ENCODE measurements around the gene DRC7.
"Not testable (repeated sequence)": the region's sequence is repeated elsewhere in the genome, so short reads cannot be mapped to it uniquely, and the experiment has no call there.

Gene DRC7

GRCh38 chr16:57697896-57698537, 3.4 kb downstream of the DRC7 start:
- DNase-seq: no peak

GRCh38 chr16:57698812-57699405, 4.3 kb downstream of the DRC7 start:
- no peak for DNase-seq

GRCh38 chr16:57699481-57699880, 4.9 kb downstream of the DRC7 start:
- DNase-seq: no peak

GRCh38 chr16:57699899-57700298, 5.3 kb downstream of the DRC7 start:
- no peak for DNase-seq

- no peak for DNase-seq
These were observed 6.4 kb downstream of the DRC7 start for GRCh38 chr16:57700781-57701551.

GRCh38 chr16:57701759-57702371, 7.3 kb downstream of the DRC7 start:
- no peak for DNase-seq

- no peak for DNase-seq
These were observed 8.9 kb downstream of the DRC7 start for GRCh38 chr16:57703416-57704010.

GRCh38 chr16:57704011-57704904, 9.7 kb downstream of the DRC7 start:
- DNase-seq: no peak

GRCh38 chr16:57704905-57705852, 10.6 kb downstream of the DRC7 start:
- no peak for DNase-seq

- DNase-seq: no peak
These were observed 12.1 kb downstream of the DRC7 start for GRCh38 chr16:57706717-57707116.

GRCh38 chr16:57707331-57707730, 12.7 kb downstream of the DRC7 start:
- DNase-seq: no peak

GRCh38 chr16:57708168-57708567, 13.6 kb downstream of the DRC7 start:
- no peak for DNase-seq

GRCh38 chr16:57709663-57710062, 15.1 kb downstream of the DRC7 start:
- no peak for DNase-seq

- no peak for DNase-seq
These were observed 16.7 kb downstream of the DRC7 start for GRCh38 chr16:57711346-57711745.

GRCh38 chr16:57711993-57712392, 17.4 kb downstream of the DRC7 start:
- DNase-seq: no peak

GRCh38 chr16:57712569-57712968, 18.0 kb downstream of the DRC7 start:
- DNase-seq: not testable (repeated sequence)

- no peak for DNase-seq
These were observed 19.0 kb downstream of the DRC7 start for GRCh38 chr16:57713596-57713995.

- no peak for DNase-seq
These were observed 19.4 kb downstream of the DRC7 start for GRCh38 chr16:57714047-57714446.

- DNase-seq: peak; percentile 15
These were observed 25.6 kb downstream of the DRC7 start for GRCh38 chr16:57720142-57720575.

GRCh38 chr16:57721356-57722209, 27.0 kb downstream of the DRC7 start:
- no peak for DNase-seq
